ENCODE measurements around the gene FOXO1.

FOXO1 gene

GRCh38 chr13:40648040-40648439 lies 18.4 kb downstream of the FOXO1 start:
- H3K36me3 ChIP-seq (ENCODE audit: control insufficient read depth, insufficient read depth, low read length), result no peaks in the 10 kb centered on the region
- no peak overlapping the region for H3K4me3 ChIP-seq (ENCODE audit: low read length)
- H3K27me3 ChIP-seq (ENCODE audit: control insufficient read depth, insufficient read depth, low read length), result no peaks in the 10 kb centered on the region
- peaks cover 2% of the 10 kb centered on the region for H3K4me1 ChIP-seq (ENCODE audit: control insufficient read depth, insufficient read depth, low read length)
- no peak overlapping the region for H3K27ac ChIP-seq (ENCODE audit: low read depth, low read length)
- no peak overlapping the region for H3K9ac ChIP-seq (ENCODE audit: low read length)

- Histone ChIP-seq H3K9ac (ENCODE audit: low read length) (no peak overlapping the region), H3K27ac (ENCODE audit: low read depth, low read length) (no peak overlapping the region)
Observed at GRCh38 chr13:40644838-40645604, 21.4 kb downstream of the FOXO1 start.

GRCh38 chr13:40640845-40641458 lies 25.5 kb downstream of the FOXO1 start:
- Histone ChIP-seq H3K4me1 (ENCODE audit: control insufficient read depth, insufficient read depth, low read length) (peaks cover 9% of the 10 kb centered on the region), H3K9ac (ENCODE audit: low read length) (no peak overlapping the region), H3K27ac (ENCODE audit: low read depth, low read length) (no peak overlapping the region), H3K27me3 (ENCODE audit: control insufficient read depth, insufficient read depth, low read length) (no peaks in the 10 kb centered on the region), H3K4me3 (ENCODE audit: low read length) (no peak overlapping the region), H3K36me3 (ENCODE audit: control insufficient read depth, insufficient read depth, low read length) (no peaks in the 10 kb centered on the region)

More at GRCh38 chr13:40644838-40645604, 21.4 kb downstream of the FOXO1 start:
- H3K4me1 ChIP-seq (ENCODE audit: control insufficient read depth, insufficient read depth, low read length), result peaks cover 6% of the 10 kb centered on the region
- no peak overlapping the region for H3K4me3 ChIP-seq (ENCODE audit: low read length)
- no peaks in the 10 kb centered on the region for H3K36me3 ChIP-seq (ENCODE audit: control insufficient read depth, insufficient read depth, low read length)
- H3K27me3 ChIP-seq (ENCODE audit: control insufficient read depth, insufficient read depth, low read length), result no peaks in the 10 kb centered on the region

GRCh38 chr13:40640202-40640601 lies 26.2 kb downstream of the FOXO1 start:
- Histone ChIP-seq H3K4me3 (ENCODE audit: low read length) (no peak overlapping the region), H3K27me3 (ENCODE audit: control insufficient read depth, insufficient read depth, low read length) (no peaks in the 10 kb centered on the region), H3K27ac (ENCODE audit: low read depth, low read length) (peak overlapping the region; percentile 15), H3K9ac (ENCODE audit: low read length) (no peak overlapping the region), H3K36me3 (ENCODE audit: control insufficient read depth, insufficient read depth, low read length) (no peaks in the 10 kb centered on the region), H3K4me1 (ENCODE audit: control insufficient read depth, insufficient read depth, low read length) (peaks cover 12% of the 10 kb centered on the region)

GRCh38 chr13:40639221-40639681 lies 27.2 kb downstream of the FOXO1 start:
- Histone ChIP-seq H3K4me3 (ENCODE audit: low read length) (no peak overlapping the region), H3K27me3 (ENCODE audit: control insufficient read depth, insufficient read depth, low read length) (no peaks in the 10 kb centered on the region), H3K4me1 (ENCODE audit: control insufficient read depth, insufficient read depth, low read length) (peaks cover 12% of the 10 kb centered on the region), H3K9ac (ENCODE audit: low read length) (no peak overlapping the region), H3K27ac (ENCODE audit: low read depth, low read length) (no peak overlapping the region), H3K36me3 (ENCODE audit: control insufficient read depth, insufficient read depth, low read length) (no peaks in the 10 kb centered on the region)

GRCh38 chr13:40637643-40638042 lies 28.8 kb downstream of the FOXO1 start:
- no peaks in the 10 kb centered on the region for H3K27me3 ChIP-seq (ENCODE audit: control insufficient read depth, insufficient read depth, low read length)
- no peak overlapping the region for H3K4me3 ChIP-seq (ENCODE audit: low read length)
- no peak overlapping the region for H3K27ac ChIP-seq (ENCODE audit: low read depth, low read length)
- peaks cover 12% of the 10 kb centered on the region for H3K4me1 ChIP-seq (ENCODE audit: control insufficient read depth, insufficient read depth, low read length)
- no peak overlapping the region for H3K9ac ChIP-seq (ENCODE audit: low read length)
- H3K36me3 ChIP-seq (ENCODE audit: control insufficient read depth, insufficient read depth, low read length), result no peaks in the 10 kb centered on the region

GRCh38 chr13:40635315-40635995 lies 31.0 kb downstream of the FOXO1 start:
- Histone ChIP-seq H3K9ac (ENCODE audit: low read length) (no peak overlapping the region), H3K36me3 (ENCODE audit: control insufficient read depth, insufficient read depth, low read length) (no peaks in the 10 kb centered on the region), H3K4me1 (ENCODE audit: control insufficient read depth, insufficient read depth, low read length) (peaks cover 12% of the 10 kb centered on the region), H3K27me3 (ENCODE audit: control insufficient read depth, insufficient read depth, low read length) (no peaks in the 10 kb centered on the region), H3K27ac (ENCODE audit: low read depth, low read length) (no peak overlapping the region), H3K4me3 (ENCODE audit: low read length) (no peak overlapping the region)

GRCh38 chr13:40632915-40633314 lies 33.5 kb downstream of the FOXO1 start:
- Histone ChIP-seq H3K9ac (ENCODE audit: low read length) (no peak overlapping the region), H3K36me3 (ENCODE audit: control insufficient read depth, insufficient read depth, low read length) (no peaks in the 10 kb centered on the region), H3K4me3 (ENCODE audit: low read length) (no peak overlapping the region), H3K4me1 (ENCODE audit: control insufficient read depth, insufficient read depth, low read length) (peaks cover 6% of the 10 kb centered on the region), H3K27ac (ENCODE audit: low read depth, low read length) (no peak overlapping the region), H3K27me3 (ENCODE audit: control insufficient read depth, insufficient read depth, low read length) (no peaks in the 10 kb centered on the region)

GRCh38 chr13:40631605-40632004 lies 34.8 kb downstream of the FOXO1 start:
- H3K36me3 ChIP-seq (ENCODE audit: control insufficient read depth, insufficient read depth, low read length), result no peaks in the 10 kb centered on the region
- H3K4me1 ChIP-seq (ENCODE audit: control insufficient read depth, insufficient read depth, low read length), result peaks cover 4% of the 10 kb centered on the region
- no peak overlapping the region for H3K9ac ChIP-seq (ENCODE audit: low read length)
- no peak overlapping the region for H3K27ac ChIP-seq (ENCODE audit: low read depth, low read length)
- H3K4me3 ChIP-seq (ENCODE audit: low read length), result no peak overlapping the region
- H3K27me3 ChIP-seq (ENCODE audit: control insufficient read depth, insufficient read depth, low read length), result no peaks in the 10 kb centered on the region

- Histone ChIP-seq H3K4me3 (ENCODE audit: low read length) (no peak overlapping the region), H3K36me3 (ENCODE audit: control insufficient read depth, insufficient read depth, low read length) (no peaks in the 10 kb centered on the region), H3K4me1 (ENCODE audit: control insufficient read depth, insufficient read depth, low read length) (peaks cover 4% of the 10 kb centered on the region), H3K27ac (ENCODE audit: low read depth, low read length) (no peak overlapping the region), H3K27me3 (ENCODE audit: control insufficient read depth, insufficient read depth, low read length) (no peaks in the 10 kb centered on the region), H3K9ac (ENCODE audit: low read length) (no peak overlapping the region)
Observed at GRCh38 chr13:40629678-40630384, 36.6 kb downstream of the FOXO1 start.

- no peak overlapping the region for H3K4me3 ChIP-seq (ENCODE audit: low read length)
- no peaks in the 10 kb centered on the region for H3K36me3 ChIP-seq (ENCODE audit: control insufficient read depth, insufficient read depth, low read length)
- H3K4me1 ChIP-seq (ENCODE audit: control insufficient read depth, insufficient read depth, low read length), result peaks cover 4% of the 10 kb centered on the region
- no peak overlapping the region for H3K9ac ChIP-seq (ENCODE audit: low read length)
- H3K27me3 ChIP-seq (ENCODE audit: control insufficient read depth, insufficient read depth, low read length), result no peaks in the 10 kb centered on the region
- no peak overlapping the region for H3K27ac ChIP-seq (ENCODE audit: low read depth, low read length)
Observed at GRCh38 chr13:40626977-40627376, 39.5 kb downstream of the FOXO1 start.

- Histone ChIP-seq H3K4me3 (ENCODE audit: low read length) (no peak overlapping the region), H3K36me3 (ENCODE audit: control insufficient read depth, insufficient read depth, low read length) (no peaks in the 10 kb centered on the region), H3K9ac (ENCODE audit: low read length) (no peak overlapping the region), H3K4me1 (ENCODE audit: control insufficient read depth, insufficient read depth, low read length) (peaks cover 4% of the 10 kb centered on the region), H3K27ac (ENCODE audit: low read depth, low read length) (no peak overlapping the region), H3K27me3 (ENCODE audit: control insufficient read depth, insufficient read depth, low read length) (no peaks in the 10 kb centered on the region)
Observed at GRCh38 chr13:40626561-40626960, 39.9 kb downstream of the FOXO1 start.

Data from rectal smooth muscle tissue (tissue), 1 donor.